ENCODE measurements around the gene POLR3B. TPM values are rescaled to one million over a fixed set of nuclear protein-coding genes. Genes with fewer than 3 reads are reported as not detected.

Gene POLR3B
- total RNA-seq, 1 donor from 2014 or later, result 13.9 TPM

Other genes with a start within 250 kb of the POLR3B start
- 24.5 TPM for gene NUAK1, start 218.8 kb upstream of the POLR3B start, total RNA-seq
- 71.5 TPM for gene CKAP4, start 109.7 kb upstream of the POLR3B start, total RNA-seq
- 61.7 TPM for gene TCP11L2, start 55.0 kb upstream of the POLR3B start, total RNA-seq
- not detected for gene RFX4, start 225.3 kb downstream of the POLR3B start, total RNA-seq